Cerebellar cortex (tissue), 1 donor: Measurements from ENCODE around the gene CASP7.
"Not testable (repeated sequence)": the region's sequence is repeated elsewhere in the genome, so short reads cannot be mapped to it uniquely, and the experiment has no call there.

Experiments
- DNase-seq: peaks from one replicate; pipeline ENCODE4 v3.0.0-alpha.2; 2015; ENCODE audit warnings: low spot score

The CASP7 gene

GRCh38 chr10:113679463-113680189, at the start of gene CASP7:
CASP7 (plus strand) TSS chr10:113679912; CDS start chr10:113697494, 17,582 bp downstream.
- DNase-seq: peak; percentile 58

DNA sequence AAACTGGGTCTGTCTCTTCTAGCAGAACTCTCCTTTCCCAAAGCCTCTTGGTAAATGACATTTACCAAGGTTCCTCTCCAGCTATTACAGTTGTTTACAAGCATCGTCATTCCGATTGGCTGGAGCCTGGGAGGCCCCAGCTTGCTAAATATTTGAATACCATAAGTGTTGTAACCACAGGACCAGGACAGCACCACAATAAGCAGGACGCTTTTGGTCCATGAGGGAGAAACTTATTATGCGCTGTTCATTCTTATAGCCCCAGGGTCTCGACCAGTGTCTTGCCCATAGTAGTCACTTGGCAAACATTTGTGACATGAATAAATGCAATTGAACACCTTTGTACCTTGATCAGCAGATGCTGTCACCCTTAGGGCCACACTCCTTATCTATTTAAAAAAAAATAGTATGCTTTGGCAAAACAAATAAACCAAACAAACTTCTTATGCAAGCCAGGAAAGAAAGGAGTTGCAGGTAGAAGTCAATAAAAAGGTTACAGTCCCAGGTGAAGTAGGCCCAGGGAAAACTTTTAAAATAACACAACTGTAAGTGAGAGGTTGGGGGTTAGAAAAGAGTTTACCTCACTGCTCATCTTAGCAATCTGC, 48.7 kb upstream of the CASP7 start:
- DNase-seq: no peak

DNA sequence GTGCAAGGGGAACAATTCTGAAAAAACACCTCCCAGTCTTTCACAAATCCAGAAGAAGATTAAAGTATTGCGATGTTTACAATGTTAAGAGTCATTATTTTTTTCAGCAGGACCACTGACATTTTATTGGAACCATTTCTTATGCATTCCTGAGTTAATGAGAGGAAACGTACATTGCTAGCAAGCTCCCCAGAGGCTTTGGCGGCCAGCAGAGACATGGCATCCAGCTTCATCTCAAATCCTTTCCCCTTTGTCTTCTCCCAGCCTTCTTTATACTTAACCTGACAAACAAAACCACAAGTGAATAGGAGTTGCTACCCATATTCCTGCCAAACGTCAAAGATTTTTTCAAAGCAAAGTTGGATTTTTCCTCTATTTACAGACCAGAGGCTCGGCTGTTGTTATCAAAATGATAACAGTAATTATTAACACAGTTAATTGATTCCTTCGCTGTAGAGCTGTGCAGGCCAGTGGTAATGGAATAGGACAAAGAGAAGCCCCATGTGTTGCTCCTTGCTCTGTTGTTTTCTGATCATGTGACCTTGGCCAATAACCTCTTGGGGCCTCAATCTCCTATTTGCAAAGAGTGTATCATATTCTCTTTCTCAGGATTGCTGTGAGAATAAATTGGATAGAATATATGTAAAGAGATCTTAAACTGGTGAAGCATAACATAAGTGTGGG, 47.9 kb upstream of the CASP7 start:
- DNase-seq: no peak

- no peak for DNase-seq
These were observed 39.7 kb upstream of the CASP7 start for GRCh38 chr10:113639966-113640365.

DNA sequence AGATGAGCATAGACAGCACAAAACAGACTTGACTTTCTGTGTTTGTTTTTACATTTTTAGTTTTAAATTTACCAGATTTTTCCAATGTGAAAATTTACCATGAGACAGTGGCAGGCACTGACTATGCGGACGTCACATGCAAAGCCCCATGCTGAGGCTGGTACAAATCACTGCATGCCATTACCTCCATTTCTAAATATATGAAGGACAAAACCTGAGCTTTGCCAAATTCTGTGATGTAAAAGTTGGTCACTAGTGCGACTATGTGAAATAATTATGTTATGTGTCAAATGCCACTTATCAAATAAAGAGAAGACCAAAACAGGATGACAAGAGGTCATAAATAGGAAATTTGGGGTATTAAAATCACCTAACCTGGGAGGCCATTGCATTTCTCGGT, 38.0 kb upstream of the CASP7 start:
- no peak for DNase-seq

DNA sequence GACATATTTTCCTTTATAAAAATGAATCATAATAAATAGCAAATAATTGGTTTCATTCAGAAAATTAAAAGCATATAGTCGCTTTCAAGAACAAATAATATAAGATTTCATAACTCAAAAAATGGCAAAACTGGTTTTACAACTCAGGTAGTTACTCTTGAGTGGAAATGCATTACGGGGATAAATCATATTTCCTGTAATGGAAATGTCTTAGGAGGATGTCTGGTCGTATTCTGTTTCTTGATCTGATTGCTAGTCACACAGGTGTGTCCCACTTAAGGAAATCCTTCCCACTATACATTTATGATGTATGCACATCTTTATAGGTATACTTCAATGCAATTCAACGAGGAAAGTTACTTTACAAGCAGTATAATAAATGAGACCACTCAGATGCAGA, 36.5 kb upstream of the CASP7 start:
- no peak for DNase-seq

DNA sequence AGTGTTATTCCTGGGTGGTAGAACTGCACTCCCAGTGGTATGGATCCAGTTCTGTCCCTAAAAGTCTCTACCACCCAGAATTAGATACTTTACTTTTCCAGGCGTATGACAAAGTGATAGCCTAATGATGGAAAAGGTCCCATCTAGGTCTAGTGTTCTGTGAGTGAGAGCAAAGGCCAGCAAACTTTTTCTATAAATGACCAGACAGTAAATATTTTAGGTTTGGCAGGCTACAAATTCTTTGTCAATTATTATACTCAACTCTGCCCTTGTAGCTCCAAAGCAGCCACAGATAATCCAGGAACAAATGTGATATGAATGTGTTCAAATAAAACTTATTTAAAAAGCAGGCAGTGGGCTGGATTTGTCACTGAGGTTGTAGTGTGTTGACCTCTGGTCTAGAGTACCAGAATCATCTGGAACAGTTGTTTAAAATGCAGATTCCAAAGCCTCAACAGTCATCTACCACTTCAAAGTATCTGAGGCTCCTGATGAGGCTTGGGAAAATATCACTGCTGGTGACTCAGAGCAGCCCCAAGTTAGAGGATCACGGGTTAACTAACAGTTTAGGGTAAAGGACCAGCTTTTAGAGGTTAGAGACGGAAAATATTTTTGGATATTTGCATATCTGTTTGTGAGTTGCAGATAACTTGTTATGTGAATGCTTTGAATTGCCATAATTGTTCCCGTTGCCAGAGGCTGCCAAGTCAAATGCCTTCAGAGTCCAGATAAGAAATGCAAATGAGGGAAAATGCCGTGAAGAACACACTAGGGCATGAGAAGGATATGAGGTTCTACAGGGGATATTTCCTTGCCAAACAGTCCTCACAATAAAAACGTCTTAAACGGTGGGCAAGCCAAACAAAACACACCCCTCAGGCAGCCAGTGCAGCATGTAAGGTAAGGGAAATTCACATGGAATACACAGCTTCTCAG, 35.3 kb upstream of the CASP7 start:
- DNase-seq: no peak

- DNase-seq: peak; percentile 20
These were observed 33.1 kb upstream of the CASP7 start for GRCh38 chr10:113646336-113647201.

GRCh38 chr10:113647812-113648211, 31.9 kb upstream of the CASP7 start:
- DNase-seq: no peak

DNA sequence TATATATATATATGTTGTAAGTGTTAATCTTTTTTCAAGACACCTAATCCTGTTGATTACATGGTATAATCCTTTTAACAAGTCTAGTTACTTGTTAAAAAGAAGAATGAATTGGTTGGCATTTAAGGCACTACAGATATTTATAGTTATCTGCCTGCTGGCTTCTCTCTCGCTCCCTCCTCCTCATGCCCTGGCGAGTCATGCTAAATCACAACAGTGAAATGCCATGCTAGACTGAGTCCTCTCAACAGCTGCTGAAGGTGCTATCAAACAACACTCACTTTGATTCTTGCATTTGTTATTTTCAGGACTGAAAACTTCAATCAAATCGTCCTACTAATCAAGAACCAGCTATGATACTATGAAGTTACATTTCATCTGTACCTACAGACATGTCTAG, 31.2 kb upstream of the CASP7 start:
- no peak for DNase-seq

GRCh38 chr10:113650172-113650571, 29.5 kb upstream of the CASP7 start:
- DNase-seq: no peak

- no peak for DNase-seq
These were observed 28.7 kb upstream of the CASP7 start for GRCh38 chr10:113651021-113651420.

GRCh38 chr10:113651898-113652297, 27.8 kb upstream of the CASP7 start:
- no peak for DNase-seq

DNA sequence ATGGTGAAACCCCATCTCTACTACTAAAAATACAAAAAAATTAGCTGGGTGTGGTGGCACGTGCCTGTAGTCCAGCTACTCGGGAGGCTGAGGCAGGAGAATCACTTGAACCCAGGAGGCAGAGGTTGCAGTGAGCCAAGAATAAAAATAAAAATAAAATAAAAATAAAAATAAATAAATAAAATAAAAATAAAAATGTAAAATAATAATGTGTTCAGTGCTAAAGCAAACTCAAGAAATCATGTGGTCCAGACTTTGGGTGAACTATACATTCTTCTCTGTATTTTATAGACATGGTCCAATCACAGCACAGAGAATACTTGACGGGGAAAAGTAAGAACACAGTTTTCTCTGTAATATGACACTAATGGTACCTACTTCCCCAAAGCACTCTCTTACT, 27.3 kb upstream of the CASP7 start:
- not testable (repeated sequence) for DNase-seq

- DNase-seq: no peak
These were observed 22.8 kb upstream of the CASP7 start for GRCh38 chr10:113656896-113657295.

DNA sequence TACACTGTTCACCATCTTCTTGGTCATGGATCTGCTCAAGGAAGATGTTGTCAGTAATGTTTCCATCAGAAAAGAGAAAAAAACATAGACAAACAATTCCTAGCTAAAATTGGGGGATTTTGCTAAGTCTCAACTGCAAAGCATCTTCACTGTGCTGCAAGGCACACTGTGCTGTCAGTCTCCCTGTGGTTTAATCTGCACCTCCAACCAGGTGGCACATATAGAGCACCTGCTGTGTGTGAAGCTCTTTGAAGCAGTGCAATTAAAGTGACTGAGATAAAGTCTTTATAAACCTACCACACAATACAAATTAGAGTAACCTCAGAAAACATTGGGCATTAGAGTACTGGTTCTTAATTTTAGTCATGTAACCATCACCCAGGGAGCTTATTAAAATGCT, 22.2 kb upstream of the CASP7 start:
- DNase-seq: no peak

GRCh38 chr10:113661332-113661731, 18.4 kb upstream of the CASP7 start:
- DNase-seq: no peak

- no peak for DNase-seq
These were observed 16.6 kb upstream of the CASP7 start for GRCh38 chr10:113663142-113663541.

- no peak for DNase-seq
These were observed 15.8 kb upstream of the CASP7 start, which contains the start of gene NRAP for GRCh38 chr10:113663908-113664307. NRAP (minus strand) TSS chr10:113664041; CDS start chr10:113663882, 159 bp downstream.

DNA sequence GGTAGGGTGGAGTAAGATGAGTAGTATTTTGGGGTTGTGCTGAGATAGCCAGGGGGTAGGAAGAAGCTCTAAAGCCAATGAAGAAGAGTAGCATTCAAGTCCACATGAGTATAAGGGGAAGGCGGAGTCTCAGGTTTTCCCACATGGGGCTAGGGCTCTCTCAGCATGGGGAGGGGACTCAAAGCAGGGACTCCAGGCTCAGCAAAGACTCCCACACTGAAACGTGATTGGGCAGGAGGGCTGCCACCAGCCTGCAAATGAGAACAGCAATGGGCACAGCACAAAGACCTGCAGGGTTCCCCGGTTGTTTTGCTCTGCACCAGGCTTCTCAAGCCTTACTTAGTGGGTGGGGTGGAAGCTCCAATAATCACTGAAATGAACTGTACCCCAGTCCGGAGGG, 14.4 kb upstream of the CASP7 start:
- DNase-seq: no peak

DNA sequence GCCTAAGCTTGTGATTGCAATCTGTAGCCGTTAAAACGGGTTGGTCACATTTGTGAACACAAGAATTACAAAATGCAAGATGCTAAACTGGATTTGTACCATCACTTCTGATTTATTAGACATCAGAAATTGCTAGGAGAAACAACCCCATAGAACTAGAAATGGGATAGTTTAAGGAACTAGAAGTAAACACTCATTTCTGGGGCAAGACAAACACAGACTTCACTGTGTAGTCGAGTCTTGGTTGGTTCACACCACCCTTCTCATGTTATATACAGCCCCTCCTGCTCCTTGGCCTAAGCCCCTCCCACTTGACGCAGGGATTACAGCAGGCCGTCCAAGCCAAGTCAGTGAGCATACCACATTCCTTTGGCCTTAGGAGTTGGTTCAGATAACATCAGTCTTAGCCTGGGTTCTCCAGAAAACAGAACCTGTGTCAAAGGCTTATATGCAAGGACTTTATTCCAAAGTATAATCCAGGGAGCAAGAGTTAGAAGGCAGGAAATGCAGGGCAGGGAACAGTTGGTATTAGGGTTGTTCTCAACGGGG, 13.8 kb upstream of the CASP7 start:
- DNase-seq: no peak
